NCI-H1694 (cell line): Measurements from ENCODE around the gene DOCK10.

ENCODE experiments used
- DNase-seq: peaks from one replicate; lab custom pipeline; 2025; lab: John Stamatoyannopoulos, UW

Gene DOCK10

GRCh38 chr2:225041207-225041850, 939 bp downstream of the DOCK10 start:
- DNase-seq = no peak

GRCh38 chr2:225040856-225041206, 1.4 kb downstream of the DOCK10 start:
- DNase-seq = no peak

- no peak for DNase-seq
These were observed 2.1 kb downstream of the DOCK10 start for GRCh38 chr2:225040142-225040541.

- DNase-seq = no peak
These were observed 4.1 kb downstream of the DOCK10 start for GRCh38 chr2:225038231-225038523.

GRCh38 chr2:225037415-225038230, 4.6 kb downstream of the DOCK10 start:
- no peak for DNase-seq

GRCh38 chr2:225036431-225036830, 5.8 kb downstream of the DOCK10 start:
- DNase-seq = no peak

GRCh38 chr2:225033440-225034318, 8.6 kb downstream of the DOCK10 start:
- no peak for DNase-seq

GRCh38 chr2:225032246-225032645, 10.0 kb downstream of the DOCK10 start:
- DNase-seq = no peak

GRCh38 chr2:225031599-225031998, 10.7 kb downstream of the DOCK10 start:
- no peak for DNase-seq

GRCh38 chr2:225030893-225031292, 11.4 kb downstream of the DOCK10 start:
- no peak for DNase-seq

GRCh38 chr2:225030203-225030602, 12.1 kb downstream of the DOCK10 start:
- DNase-seq = no peak

GRCh38 chr2:225028572-225028971, 13.7 kb downstream of the DOCK10 start:
- DNase-seq = no peak

- DNase-seq = no peak
These were observed 15.1 kb downstream of the DOCK10 start for GRCh38 chr2:225027061-225027762.

- DNase-seq = no peak
These were observed 16.2 kb downstream of the DOCK10 start for GRCh38 chr2:225025917-225026571.

GRCh38 chr2:225022188-225022587, 20.1 kb downstream of the DOCK10 start:
- DNase-seq = no peak

GRCh38 chr2:225020168-225020849, 22.0 kb downstream of the DOCK10 start:
- DNase-seq = no peak

- no peak for DNase-seq
These were observed 23.2 kb downstream of the DOCK10 start for GRCh38 chr2:225019105-225019504.

- DNase-seq = no peak
These were observed 24.6 kb downstream of the DOCK10 start for GRCh38 chr2:225017713-225018112.

- no peak for DNase-seq
These were observed 25.1 kb downstream of the DOCK10 start for GRCh38 chr2:225017098-225017685.

- DNase-seq = no peak
These were observed 28.6 kb downstream of the DOCK10 start for GRCh38 chr2:225013425-225014365.
